Measurements from ENCODE around the gene TMBIM4. TPM values are rescaled to one million over a fixed set of nuclear protein-coding genes. Genes with fewer than 3 reads are reported as not detected.

Gene TMBIM4
- total RNA-seq, 2 donors from 2014 or later = 18.7 to 21.9 TPM

GRCh38 chr12:66118240-66118891 lies 51.4 kb downstream of the TMBIM4 start:
- Histone ChIP-seq H3K36me3 (ENCODE audit: control insufficient read depth, insufficient read depth, low read length) (peaks cover 22% of the 10 kb centered on the region), H3K27me3 (ENCODE audit: control insufficient read depth, insufficient read depth, low read length, poor library complexity, severe bottlenecking) (no peaks in the 10 kb centered on the region), H3K27ac (ENCODE audit: low read depth, low read length) (no peak overlapping the region), H3K9me3 (ENCODE audit: control insufficient read depth, low read length) (no peaks in the 10 kb centered on the region), H3K4me1 (ENCODE audit: control insufficient read depth, insufficient read depth, low read length) (no peaks in the 10 kb centered on the region), H3K9ac (ENCODE audit: extremely low read depth, low read length, poor library complexity, severe bottlenecking) (no peak overlapping the region), H3K4me3 (ENCODE audit: low read length) (no peak overlapping the region)
- WGBS, 2 experiments (ENCODE audit: insufficient coverage in 1 of 2, insufficient read length in 1 of 2) = 93 to 100% methylated on average over 4 to 6 of the region's 9 CpGs
- no peak overlapping the region for H3K27ac Mint-ChIP-seq
- no peaks in the 10 kb centered on the region for H3K27me3 Mint-ChIP-seq (ENCODE audit: insufficient read depth)
- no peaks in the 10 kb centered on the region for H3K4me1 Mint-ChIP-seq
- H3K4me3 Mint-ChIP-seq = no peak overlapping the region
- H3K9me3 Mint-ChIP-seq = peaks cover 2% of the 10 kb centered on the region
- TF ChIP-seq CTCF (conservative IDR thresholded peaks at IDR 0.05) = no peak
- H3K36me3 Mint-ChIP-seq (ENCODE audit: low read depth) = peaks cover 14% of the 10 kb centered on the region
- DNase-seq = no peak

- Histone ChIP-seq H3K9me3 (ENCODE audit: control insufficient read depth, low read length) (no peaks in the 10 kb centered on the region), H3K27ac (ENCODE audit: low read depth, low read length) (no peak overlapping the region), H3K4me3 (ENCODE audit: low read length) (no peak overlapping the region), H3K36me3 (ENCODE audit: control insufficient read depth, insufficient read depth, low read length) (peaks cover 13% of the 10 kb centered on the region), H3K27me3 (ENCODE audit: control insufficient read depth, insufficient read depth, low read length, poor library complexity, severe bottlenecking) (no peaks in the 10 kb centered on the region), H3K4me1 (ENCODE audit: control insufficient read depth, insufficient read depth, low read length) (no peaks in the 10 kb centered on the region), H3K9ac (ENCODE audit: extremely low read depth, low read length, poor library complexity, severe bottlenecking) (no peak overlapping the region)
- 100% methylated on average over 2 of the region's 2 CpGs; no CpG with 5 or more reads in 1 of the 2 experiments for WGBS, 2 experiments (ENCODE audit: insufficient coverage in 1 of 2, insufficient read length in 1 of 2)
- DNase-seq = no peak
- Mint-ChIP-seq H3K36me3 (ENCODE audit: low read depth) (peaks cover 6% of the 10 kb centered on the region), H3K4me3 (no peak overlapping the region), H3K9me3 (peaks cover 2% of the 10 kb centered on the region), H3K4me1 (no peaks in the 10 kb centered on the region), H3K27me3 (ENCODE audit: insufficient read depth) (no peaks in the 10 kb centered on the region), H3K27ac (no peak overlapping the region)
- no peak for TF ChIP-seq CTCF (conservative IDR thresholded peaks at IDR 0.05)
These were observed 52.6 kb downstream of the TMBIM4 start for GRCh38 chr12:66117242-66117641.

GRCh38 chr12:66115071-66115600 lies 54.7 kb downstream of the TMBIM4 start:
- no peak for DNase-seq
- Histone ChIP-seq H3K27ac (ENCODE audit: low read depth, low read length) (no peak overlapping the region), H3K36me3 (ENCODE audit: control insufficient read depth, insufficient read depth, low read length) (peaks cover 5% of the 10 kb centered on the region), H3K27me3 (ENCODE audit: control insufficient read depth, insufficient read depth, low read length, poor library complexity, severe bottlenecking) (no peaks in the 10 kb centered on the region), H3K4me1 (ENCODE audit: control insufficient read depth, insufficient read depth, low read length) (no peaks in the 10 kb centered on the region), H3K4me3 (ENCODE audit: low read length) (no peak overlapping the region), H3K9ac (ENCODE audit: extremely low read depth, low read length, poor library complexity, severe bottlenecking) (no peak overlapping the region), H3K9me3 (ENCODE audit: control insufficient read depth, low read length) (no peaks in the 10 kb centered on the region)
- Mint-ChIP-seq H3K9me3 (peaks cover 2% of the 10 kb centered on the region), H3K27me3 (ENCODE audit: insufficient read depth) (no peaks in the 10 kb centered on the region), H3K27ac (no peak overlapping the region), H3K4me1 (peaks cover 3% of the 10 kb centered on the region), H3K36me3 (ENCODE audit: low read depth) (no peaks in the 10 kb centered on the region), H3K4me3 (no peak overlapping the region)
- 91 to 100% methylated on average over 2 to 4 of the region's 4 CpGs for WGBS, 2 experiments (ENCODE audit: insufficient coverage in 1 of 2, insufficient read length in 1 of 2)
- no peak for TF ChIP-seq CTCF (conservative IDR thresholded peaks at IDR 0.05)

Measured in endodermal cell (in vitro differentiated cells).